ENCODE results near the gene CHST8.

Gene CHST8

GRCh38 chr19:33755099-33756035 lies 133.6 kb downstream of the CHST8 start:
- no peaks in the 10 kb centered on the region for H3K4me1 ChIP-seq (ENCODE audit: control insufficient read depth, low read length)
- no peaks in the 10 kb centered on the region for H3K9me2 ChIP-seq (replicated peaks; ENCODE audit: control insufficient read depth, low read length)
- no peaks in the 10 kb centered on the region for H3K79me2 ChIP-seq (ENCODE audit: control insufficient read depth, low read length)
- H3K9me3 ChIP-seq (ENCODE audit: control insufficient read depth, insufficient read depth, low read length), result no peaks in the 10 kb centered on the region
- H3F3A ChIP-seq (ENCODE audit: control insufficient read depth, insufficient read depth), result no peaks in the 10 kb centered on the region
- no peak overlapping the region for H3K4me2 ChIP-seq (ENCODE audit: low read length)
- no peaks in the 10 kb centered on the region for H3K36me3 ChIP-seq (ENCODE audit: control insufficient read depth, low read length)
- TF ChIP-seq CTCF (IDR thresholded peaks at IDR 0.05; ENCODE audit: low read depth, low read length, poor library complexity, severe bottlenecking) (no peak), EZH2phosphoT487 (IDR thresholded peaks at IDR 0.05; ENCODE audit: borderline replicate concordance, low read length) (no peak)
- no peak overlapping the region for H3K4me3 ChIP-seq (ENCODE audit: low read length)
- H4K20me1 ChIP-seq (ENCODE audit: control insufficient read depth, insufficient read depth, low read depth, low read length), result no peaks in the 10 kb centered on the region
- H3K27ac ChIP-seq (ENCODE audit: low read depth, low read length), result no peak overlapping the region
- H3K27me3 ChIP-seq (ENCODE audit: control insufficient read depth, low read length), result no peaks in the 10 kb centered on the region

DNA sequence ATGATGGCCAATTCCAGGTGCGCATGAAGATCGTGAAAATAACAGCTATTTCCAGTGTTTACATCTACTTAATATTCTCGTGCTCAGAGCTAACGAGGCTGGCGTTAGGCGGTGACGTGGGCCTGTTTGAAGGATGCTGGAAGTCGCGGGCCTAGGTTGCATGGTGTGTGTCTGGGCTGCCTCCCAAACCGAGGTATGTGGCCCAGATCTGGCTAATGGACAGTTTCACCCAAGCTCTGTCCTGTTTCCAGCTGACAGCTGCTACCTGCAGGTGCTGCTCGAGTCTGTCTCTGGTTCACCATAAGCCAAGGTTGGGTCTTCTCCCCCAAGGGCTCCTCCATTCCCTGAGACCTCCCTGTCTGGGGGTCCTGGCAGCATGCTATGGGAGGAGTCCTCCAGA lies 134.4 kb downstream of the CHST8 start:
- no peak overlapping the region for H3K27ac ChIP-seq (ENCODE audit: low read depth, low read length)
- H3K36me3 ChIP-seq (ENCODE audit: control insufficient read depth, low read length), result no peaks in the 10 kb centered on the region
- H3K4me2 ChIP-seq (ENCODE audit: low read length), result no peak overlapping the region
- TF ChIP-seq EZH2phosphoT487 (IDR thresholded peaks at IDR 0.05; ENCODE audit: borderline replicate concordance, low read length) (no peak), CTCF (IDR thresholded peaks at IDR 0.05; ENCODE audit: low read depth, low read length, poor library complexity, severe bottlenecking) (no peak)
- no peaks in the 10 kb centered on the region for H3F3A ChIP-seq (ENCODE audit: control insufficient read depth, insufficient read depth)
- no peaks in the 10 kb centered on the region for H3K4me1 ChIP-seq (ENCODE audit: control insufficient read depth, low read length)
- H3K27me3 ChIP-seq (ENCODE audit: control insufficient read depth, low read length), result no peaks in the 10 kb centered on the region
- no peaks in the 10 kb centered on the region for H3K9me3 ChIP-seq (ENCODE audit: control insufficient read depth, insufficient read depth, low read length)
- no peak overlapping the region for H3K4me3 ChIP-seq (ENCODE audit: low read length)
- H4K20me1 ChIP-seq (ENCODE audit: control insufficient read depth, insufficient read depth, low read depth, low read length), result no peaks in the 10 kb centered on the region
- no peaks in the 10 kb centered on the region for H3K9me2 ChIP-seq (replicated peaks; ENCODE audit: control insufficient read depth, low read length)
- H3K79me2 ChIP-seq (ENCODE audit: control insufficient read depth, low read length), result no peaks in the 10 kb centered on the region

DNA sequence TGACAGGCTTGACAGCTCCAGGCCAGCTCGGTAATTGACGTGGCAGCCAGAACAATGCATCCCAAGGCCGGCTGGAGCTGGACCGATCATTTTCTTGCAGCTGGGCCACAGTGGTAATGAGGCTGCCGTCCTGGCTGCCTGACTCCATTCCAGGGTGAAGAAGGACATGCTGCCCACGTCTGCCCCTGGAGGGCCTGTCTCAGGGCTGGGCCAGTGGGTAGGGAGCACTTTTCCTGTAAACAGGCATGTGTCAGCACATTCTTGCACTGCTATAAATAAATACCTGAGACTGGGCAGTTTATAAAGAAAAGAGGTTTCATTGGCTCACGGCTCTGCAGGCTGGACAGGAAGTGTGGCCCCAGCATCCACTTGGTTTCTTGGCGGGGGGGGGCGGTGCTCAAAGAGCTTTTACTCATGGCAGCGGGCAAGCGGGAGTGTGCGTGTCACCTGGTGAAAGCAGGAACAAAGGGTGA lies 136.8 kb downstream of the CHST8 start:
- Histone ChIP-seq H3K9me2 (replicated peaks; ENCODE audit: control insufficient read depth, low read length) (no peaks in the 10 kb centered on the region), H3K27me3 (ENCODE audit: control insufficient read depth, low read length) (no peaks in the 10 kb centered on the region), H4K20me1 (ENCODE audit: control insufficient read depth, insufficient read depth, low read depth, low read length) (no peaks in the 10 kb centered on the region), H3K9me3 (ENCODE audit: control insufficient read depth, insufficient read depth, low read length) (no peaks in the 10 kb centered on the region), H3K4me2 (ENCODE audit: low read length) (no peak overlapping the region), H3F3A (ENCODE audit: control insufficient read depth, insufficient read depth) (no peaks in the 10 kb centered on the region), H3K4me1 (ENCODE audit: control insufficient read depth, low read length) (no peaks in the 10 kb centered on the region), H3K36me3 (ENCODE audit: control insufficient read depth, low read length) (no peaks in the 10 kb centered on the region), H3K79me2 (ENCODE audit: control insufficient read depth, low read length) (no peaks in the 10 kb centered on the region), H3K27ac (ENCODE audit: low read depth, low read length) (no peak overlapping the region), H3K4me3 (ENCODE audit: low read length) (no peak overlapping the region)
- TF ChIP-seq EZH2phosphoT487 (IDR thresholded peaks at IDR 0.05; ENCODE audit: borderline replicate concordance, low read length) (no peak), CTCF (IDR thresholded peaks at IDR 0.05; ENCODE audit: low read depth, low read length, poor library complexity, severe bottlenecking) (no peak)

All from DOHH2 (cell line).